Heart right ventricle (tissue), 16 donors: ENCODE measurements around the gene HOXA9. TPM values are rescaled to one million over a fixed set of nuclear protein-coding genes. Genes with fewer than 3 reads are reported as not detected.

Source experiments
- ATAC-seq, 8 donors: fragments of 200-7000 bp; cut with Tn5 transposase; one replicate each; pipeline ENCODE4 v1.9.1; 2020; ENCODE audit warnings: mild to moderate bottlenecking in 8 of 8, moderate library complexity in 8 of 8, moderate number of reproducible peaks in 1 of 8
- DNase-seq, 2 donors: peaks; one replicate each; pipeline ENCODE4 v3.0.0-alpha.2; 2020
- H3K27ac ChIP-seq, 10 donors: fragments of 200-600 bp; sonication (generic) in 2 of 10; one replicate each; pipeline versions ENCODE4 v1.5.0 to v1.8.0; 2020 to 2022; ENCODE audit warnings: mild to moderate bottlenecking in 3 of 10
- H3K27me3 ChIP-seq, 7 donors: fragments of 200-600 bp; one replicate each; pipeline ENCODE4 v1.8.0; 2021 to 2022; ENCODE audit warnings: mild to moderate bottlenecking in 2 of 7
- H3K36me3 ChIP-seq, 9 donors: fragments of 200-600 bp; sonication (generic) in 1 of 9; one replicate each; pipeline versions ENCODE4 v1.5.0 to v1.8.0; 2020 to 2022; ENCODE audit warnings: mild to moderate bottlenecking in 2 of 9
- H3K4me1 ChIP-seq, 9 donors: fragments of 200-600 bp; sonication (generic) in 1 of 9; one replicate each; pipeline versions ENCODE4 v1.5.0 to v1.8.0; 2020 to 2022; ENCODE audit warnings: mild to moderate bottlenecking in 4 of 9
- H3K4me3 ChIP-seq, 10 donors: fragments of 200-600 bp; sonication (generic) in 2 of 10; one replicate each; pipeline versions ENCODE4 v1.5.0 to v1.8.0; 2020 to 2022; ENCODE audit warnings: mild to moderate bottlenecking in 7 of 10, moderate library complexity in 2 of 10
- H3K9me3 ChIP-seq, 11 donors: fragments of 200-600 bp in 10 of 11; sonication (generic) in 2 of 11; one replicate each; pipeline versions ENCODE4 v1.5.0 to v1.8.0; 2013 to 2022; ENCODE audit warnings: mild to moderate bottlenecking in 2 of 11, control low read depth in 1 of 11, moderate library complexity in 1 of 11
- WGBS, 2 donors: extraction: QIAGEN DNeasy Blood & Tissue Kit; methylation state at CpG; one replicate each; pipeline ENCODE4 v1.1.7; 2013; ENCODE audit warnings: inconsistent platforms in 1 of 2; 5-methylcytosine and 5-hydroxymethylcytosine counted together
- intact Hi-C, 10 donors: fragments of 100-400 bp; cut with DNase I; formaldehyde crosslinking; loops; one replicate each; pipeline versions ENCODE4 v1.11.1 to v1.14.2; 2022
- polyA plus RNA-seq, 2 donors: library from polyadenylated mRNA; stranded (reverse); fragments of 200-250 nt; gene quantifications; one replicate each; pipeline ENCODE4 v1.2.3, GENCODE V29; 2013
- total RNA-seq, 10 donors: library from RNA; stranded (reverse); fragmentation: NEBNext Ultra II Directional in 3 of 10; extraction: Animal tissue kit (Norgen Biotek cat#: 25700) in 3 of 10; gene quantifications; one replicate each; pipeline versions ENCODE4 v1.2.1 to v1.2.4, GENCODE V29; 2021 to 2023
- TF ChIP-seq, protein P1 (sequence below), 9 donors: fragments of 200-600 bp; sonication (generic) in 2 of 9; IDR thresholded peaks; one replicate each; pipeline versions ENCODE4 v1.5.0 to v1.8.0; 2021 to 2022; ENCODE audit warnings: antibody characterized with exemption in 9 of 9, mild to moderate bottlenecking in 5 of 9, moderate library complexity in 1 of 9
- donor health status: Arrhythmogenic right ventricular cardiomyopathy.
- donor health status: ischemic (EF 13 %, LVEDD 7.1; RV severe dilation, severe dysfunction).
- donor health status: healthy with polysubstance abuse.
- donor health status: DM: no; HTN: yes; CAD: no.
- donor health status: DM: no; HTN: no; CAD: no.
- donor health status: ischemic (EF 25% LVEDD 6.9; RV normal size, moderate dysfunction).
- donor health status: ischemic (EF 25% LVEDD 5.7; RV mildly dilated, moderate dysfunction).
- donor health status: healthy.
- donor health status: DM: yes; HTN: yes; CAD: no.
- donor health status: Ischemic cardiomyopathy.
- donor health status: ischemic (EF 35%, LVEDD 5.7; RV mildly dilated, moderate dysfunction).
- donor health status: nonischemic (EF 11% LVEDD 7.7; RV severe dilation, severe dysfunction).
- donor health status: DM: yes; HTN: yes; CAD: no.
- donor health status: PGD.
- donor health status: ischemic (EF 29% LVEDD 5.4; RV normal size, mild dysfunction).
- donor health status: nonischemic (EF 23%, LVEDD 6.1; RV moderate dilation, normal function).

Gene HOXA9
- total and polyA plus RNA-seq, 12 donors: not detected

GRCh38 chr7:27148031-27148755, 17.1 kb downstream of the HOXA9 start:
- WGBS, 2 donors: 10% methylated on average over 28 of the region's 28 CpGs
- Histone ChIP-seq H3K27ac (no peak overlapping the region), H3K27me3 (peaks cover 64 to 100% (median 100%) of the 10 kb centered on the region in 7 donors), H3K36me3 (no peaks in the 10 kb centered on the region), H3K9me3 (no peaks in the 10 kb centered on the region), H3K4me1 (peaks cover 0 to 68% (median 43%) of the 10 kb centered on the region in 9 donors), H3K4me3 (peak overlapping the region in 7 of 10 donors; percentile 8 to 37 (median 31))
- intact Hi-C loops: no loop called here
- TF ChIP-seq, protein P1, sequence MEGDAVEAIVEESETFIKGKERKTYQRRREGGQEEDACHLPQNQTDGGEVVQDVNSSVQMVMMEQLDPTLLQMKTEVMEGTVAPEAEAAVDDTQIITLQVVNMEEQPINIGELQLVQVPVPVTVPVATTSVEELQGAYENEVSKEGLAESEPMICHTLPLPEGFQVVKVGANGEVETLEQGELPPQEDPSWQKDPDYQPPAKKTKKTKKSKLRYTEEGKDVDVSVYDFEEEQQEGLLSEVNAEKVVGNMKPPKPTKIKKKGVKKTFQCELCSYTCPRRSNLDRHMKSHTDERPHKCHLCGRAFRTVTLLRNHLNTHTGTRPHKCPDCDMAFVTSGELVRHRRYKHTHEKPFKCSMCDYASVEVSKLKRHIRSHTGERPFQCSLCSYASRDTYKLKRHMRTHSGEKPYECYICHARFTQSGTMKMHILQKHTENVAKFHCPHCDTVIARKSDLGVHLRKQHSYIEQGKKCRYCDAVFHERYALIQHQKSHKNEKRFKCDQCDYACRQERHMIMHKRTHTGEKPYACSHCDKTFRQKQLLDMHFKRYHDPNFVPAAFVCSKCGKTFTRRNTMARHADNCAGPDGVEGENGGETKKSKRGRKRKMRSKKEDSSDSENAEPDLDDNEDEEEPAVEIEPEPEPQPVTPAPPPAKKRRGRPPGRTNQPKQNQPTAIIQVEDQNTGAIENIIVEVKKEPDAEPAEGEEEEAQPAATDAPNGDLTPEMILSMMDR (IDR thresholded peaks at IDR 0.05): no peak
- ATAC-seq: no peak
- no peak for DNase-seq

DNA sequence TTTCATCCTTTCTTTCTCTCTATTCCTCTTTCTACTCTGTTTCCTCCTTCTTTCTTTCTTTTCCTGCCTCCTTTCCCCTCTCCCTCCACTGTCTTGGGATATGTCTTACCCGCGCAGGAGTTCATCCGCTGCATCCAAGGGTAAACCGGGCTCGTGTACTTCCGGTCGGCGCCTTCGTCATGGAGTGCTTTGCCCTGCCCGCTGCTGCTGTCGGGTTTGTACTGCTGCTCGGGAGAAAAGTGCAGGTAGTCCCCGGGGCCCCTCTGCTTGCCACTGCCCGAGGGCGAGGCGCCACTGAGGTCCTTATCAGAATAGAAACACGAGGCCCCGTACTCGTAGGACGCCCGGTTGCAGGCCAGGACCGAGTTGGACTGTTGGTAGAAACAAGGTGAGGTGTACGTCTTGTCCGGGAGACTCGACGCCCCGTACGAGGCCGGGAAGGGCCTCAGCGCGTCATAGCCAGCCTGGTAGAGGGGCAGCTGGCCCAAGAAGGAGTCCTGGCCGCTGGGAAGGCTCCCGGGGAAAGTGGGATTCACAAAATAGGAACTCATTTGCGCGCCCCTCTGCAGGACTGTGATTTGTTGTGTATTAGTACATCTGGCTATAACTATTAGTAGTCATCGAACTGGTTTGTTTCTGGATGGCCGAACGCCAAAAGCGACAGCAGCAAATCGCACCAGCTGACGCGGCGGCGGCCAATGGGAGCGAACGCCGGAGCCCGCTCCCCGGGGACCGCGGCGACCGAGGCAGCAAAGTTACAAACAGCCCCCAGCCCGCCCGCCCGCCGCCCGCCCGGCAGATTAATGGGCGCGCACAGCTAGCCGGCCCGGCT, 17.9 kb downstream of the HOXA9 start, which contains the start of gene HOXA6:
TSS of gene HOXA6 (minus strand) at position 576 of the 832 bp plus-strand sequence. CDS start at position 551, 25 bp downstream.
- no peak for DNase-seq
- Histone ChIP-seq H3K27me3 (peaks cover 64 to 100% (median 100%) of the 10 kb centered on the region in 7 donors), H3K27ac (no peak within 1 kb of the TSS), H3K36me3 (no peaks in the 10 kb centered on the region), H3K9me3 (no peaks in the 10 kb centered on the region), H3K4me1 (peaks cover 0 to 70% (median 46%) of the 10 kb centered on the region in 9 donors), H3K4me3 (peak within 1 kb of the TSS in 7 of 10 donors; percentile 8 to 37 (median 31))
- TF ChIP-seq, protein P1 (IDR thresholded peaks at IDR 0.05): no peak
- ATAC-seq: no peak
- intact Hi-C loops: no loop called here
- WGBS, 2 donors: 4 to 7% methylated on average over 63 of the region's 63 CpGs

DNA sequence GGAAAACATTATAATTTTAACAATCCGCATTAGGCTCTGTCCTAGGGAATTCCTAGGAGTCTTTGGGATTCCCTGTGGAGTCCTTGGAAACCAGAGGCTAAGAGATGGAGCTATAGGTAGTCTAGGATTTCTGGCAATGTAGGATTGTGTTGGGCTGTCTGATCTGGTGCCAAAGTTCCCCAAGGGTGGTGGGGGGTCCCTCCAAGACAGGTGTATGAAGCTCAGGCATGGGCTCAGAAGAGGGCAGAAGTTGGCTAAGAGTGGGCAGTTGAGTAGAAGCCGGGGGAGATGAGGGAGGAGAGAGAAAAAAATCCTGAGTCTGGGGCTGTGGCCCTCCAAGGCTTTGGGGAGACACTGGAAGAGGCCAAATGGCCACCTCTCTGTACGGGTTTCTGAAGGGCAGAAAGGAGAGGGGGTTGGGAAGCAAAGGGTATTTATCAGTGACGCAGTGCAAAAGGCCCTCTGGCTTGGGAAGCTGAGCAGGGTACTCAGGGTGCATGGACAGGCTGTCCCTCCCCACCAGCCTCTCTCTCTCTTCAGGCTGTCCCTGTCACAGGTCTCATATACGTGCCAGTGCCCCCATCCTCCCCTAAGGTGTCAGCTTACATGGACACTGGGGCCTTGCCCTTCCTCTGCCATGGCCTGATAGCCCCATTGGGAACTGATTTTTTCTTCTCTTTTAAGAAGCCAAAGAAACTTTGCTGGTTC, 18.7 kb downstream of the HOXA9 start:
- WGBS, 2 donors: 31 to 32% methylated on average over 5 of the region's 5 CpGs
- H3K4me3 ChIP-seq: no peak overlapping the region
- H3K27ac ChIP-seq: no peak overlapping the region
- H3K4me1 ChIP-seq: peaks cover 0 to 73% (median 46%) of the 10 kb centered on the region in 9 donors
- TF ChIP-seq, protein P1 (IDR thresholded peaks at IDR 0.05): no peak
- H3K27me3 ChIP-seq: peaks cover 65 to 100% (median 100%) of the 10 kb centered on the region in 7 donors
- no peaks in the 10 kb centered on the region for H3K36me3 ChIP-seq
- intact Hi-C loops: no loop called here
- no peaks in the 10 kb centered on the region for H3K9me3 ChIP-seq
- ATAC-seq: no peak
- no peak for DNase-seq

DNA sequence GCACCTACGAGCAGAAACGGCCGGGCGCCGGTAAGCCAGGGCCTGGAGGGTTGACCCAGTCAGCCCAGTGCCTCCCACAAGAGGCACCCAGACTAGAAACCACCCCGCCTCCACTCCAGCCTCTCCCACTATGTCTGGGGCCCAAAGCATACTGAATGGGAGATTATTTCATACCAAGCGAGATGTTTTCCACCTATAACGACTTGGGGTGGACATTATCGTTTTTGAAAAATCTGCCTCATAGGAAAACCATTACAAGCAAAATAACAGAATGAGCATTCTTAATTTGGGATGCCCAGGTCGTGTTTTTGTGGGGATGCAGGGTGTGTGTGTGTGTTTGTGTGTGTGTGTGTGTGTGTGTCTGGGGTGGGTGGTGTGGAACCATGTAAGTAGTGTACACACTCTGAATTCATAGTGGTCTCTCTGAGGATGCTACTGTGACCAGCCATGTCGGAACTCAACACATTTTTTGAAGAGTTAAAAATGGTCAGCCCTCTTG, 19.4 kb downstream of the HOXA9 start:
- peaks cover 65 to 100% (median 100%) of the 10 kb centered on the region in 7 donors for H3K27me3 ChIP-seq
- whole genome bisulfite sequencing, 2 donors: 26 to 30% methylated on average over 11 of the region's 11 CpGs
- TF ChIP-seq, protein P1 (IDR thresholded peaks at IDR 0.05): no peak
- no peak overlapping the region for H3K4me3 ChIP-seq
- H3K4me1 ChIP-seq: peaks cover 0 to 68% (median 41%) of the 10 kb centered on the region in 9 donors
- DNase-seq (no peak), ATAC-seq (no peak)
- no peak overlapping the region for H3K27ac ChIP-seq
- no peaks in the 10 kb centered on the region for H3K9me3 ChIP-seq
- intact Hi-C loops: no loop called here
- no peaks in the 10 kb centered on the region for H3K36me3 ChIP-seq
